Astrocyte (in vitro differentiated cells and primary cell): ENCODE measurements around the gene RGS19. TPM values are rescaled to one million over a fixed set of nuclear protein-coding genes. Genes with fewer than 3 reads are reported as not detected.
A peak's percentile ranks its signal among the peaks of the same experiment; 100 is the strongest.

Source experiments
- DNase-seq: peaks from one replicate; pipeline ENCODE4 v3.0.0-alpha.2; 2010; ENCODE audit warnings: low read depth
- FAIRE-seq: peaks from 2 replicates; lab custom pipeline; 2011; peaks lifted over from hg19 to GRCh38; lab: Jason Lieb, UNC
- H2AFZ ChIP-seq: 2 replicates; pipeline ENCODE4 v1.6.0; 2012; ENCODE audit warnings: low read depth, low read length, inconsistent platforms
- H3K27ac ChIP-seq: 2 replicates; pipeline ENCODE4 v1.5.1; 2011; ENCODE audit warnings: low read depth, low read length, inconsistent platforms
- H3K27me3 ChIP-seq: 2 replicates; pipeline ENCODE4 v1.6.0; 2011; ENCODE audit warnings: low read length, inconsistent platforms; ENCODE audit not compliant: insufficient read depth
- H3K36me3 ChIP-seq: 2 replicates; pipeline ENCODE4 v1.5.1; 2011; ENCODE audit warnings: low read length, inconsistent platforms; ENCODE audit not compliant: insufficient read depth
- H3K4me1 ChIP-seq: 2 replicates; pipeline ENCODE4 v1.5.1; 2011; ENCODE audit warnings: low read length, inconsistent platforms; ENCODE audit not compliant: insufficient read depth
- H3K4me2 ChIP-seq: 2 replicates; pipeline ENCODE4 v1.6.0; 2012; ENCODE audit warnings: low read length, inconsistent platforms
- H3K4me3 ChIP-seq: 2 replicates; pipeline ENCODE4 v1.5.1; 2011; ENCODE audit warnings: low read depth, mild to moderate bottlenecking, low read length, inconsistent platforms; ENCODE audit not compliant: insufficient read depth
- H3K79me2 ChIP-seq: 2 replicates; pipeline ENCODE4 v1.6.0; 2012; ENCODE audit warnings: mild to moderate bottlenecking, low read length, inconsistent platforms; ENCODE audit not compliant: insufficient read depth
- H3K9ac ChIP-seq: 2 replicates; pipeline ENCODE4 v1.6.0; 2012; ENCODE audit warnings: mild to moderate bottlenecking, low read length, inconsistent platforms
- H3K9me3 ChIP-seq: 2 replicates; pipeline ENCODE4 v1.5.1; 2012; ENCODE audit warnings: low read depth, mild to moderate bottlenecking, low read length, inconsistent platforms; ENCODE audit not compliant: insufficient read depth
- H4K20me1 ChIP-seq: 2 replicates; pipeline ENCODE4 v1.6.0; 2012; ENCODE audit warnings: low read length, inconsistent platforms; ENCODE audit not compliant: insufficient read depth
- H3K27ac Mint-ChIP-seq: one replicate; pipeline ENCODE4 v1.8.0; 2021; ENCODE audit warnings: mild to moderate bottlenecking, mixed read lengths; ENCODE audit not compliant: unreplicated experiment
- H3K27me3 Mint-ChIP-seq: one replicate; pipeline ENCODE4 v1.8.0; 2021; ENCODE audit warnings: low read depth, mixed read lengths; ENCODE audit not compliant: unreplicated experiment
- H3K36me3 Mint-ChIP-seq: one replicate; pipeline ENCODE4 v1.8.0; 2021; ENCODE audit warnings: low read depth, mixed read lengths; ENCODE audit not compliant: unreplicated experiment
- H3K4me1 Mint-ChIP-seq: one replicate; pipeline ENCODE4 v1.8.0; 2021; ENCODE audit warnings: low read depth, mixed read lengths; ENCODE audit not compliant: unreplicated experiment
- H3K4me3 Mint-ChIP-seq: one replicate; pipeline ENCODE4 v1.8.0; 2021; ENCODE audit warnings: mild to moderate bottlenecking, moderate library complexity, mixed read lengths; ENCODE audit not compliant: unreplicated experiment
- H3K9me3 Mint-ChIP-seq: one replicate; pipeline ENCODE4 v1.8.0; 2021; ENCODE audit warnings: mild to moderate bottlenecking, mixed read lengths; ENCODE audit not compliant: unreplicated experiment
- CTCF ChIP-seq: IDR thresholded peaks from 2 replicates; pipeline ENCODE4 v1.5.1; 2011; ENCODE audit warnings: low read depth, mild to moderate bottlenecking, inconsistent platforms, low read length, moderate library complexity; ENCODE audit not compliant: insufficient read depth
- EZH2 ChIP-seq: IDR thresholded peaks from 2 replicates; pipeline ENCODE4 v1.6.1; 2012; ENCODE audit warnings: mild to moderate bottlenecking, low read length, inconsistent platforms; ENCODE audit not compliant: insufficient read depth
- total RNA-seq: library from RNA; stranded (reverse); gene quantifications from 2 replicates; pipeline ENCODE4 v1.2.1, GENCODE V29; 2021

RGS19 gene
- total RNA-seq, 1 donor from 2014 or later = 18.3 TPM

- FAIRE-seq = no peak
- DNase-seq = no peak
- H3K36me3 Mint-ChIP-seq = no peaks in the 10 kb centered on the region
- Histone ChIP-seq H3K4me3 (no peak overlapping the region), H3K36me3 (no peaks in the 10 kb centered on the region), H3K9me3 (no peaks in the 10 kb centered on the region), H3K27me3 (peaks cover 47% of the 10 kb centered on the region), H3K9ac (no peak overlapping the region), H4K20me1 (peaks cover 12% of the 10 kb centered on the region), H3K27ac (no peak overlapping the region), H2AFZ (no peak overlapping the region), H3K79me2 (no peaks in the 10 kb centered on the region), H3K4me1 (peaks cover 2% of the 10 kb centered on the region), H3K4me2 (peak overlapping the region; percentile 8)
- peaks cover 8% of the 10 kb centered on the region for H3K4me1 Mint-ChIP-seq
- peaks cover 48% of the 10 kb centered on the region for H3K27me3 Mint-ChIP-seq
- no peaks in the 10 kb centered on the region for H3K9me3 Mint-ChIP-seq
- TF ChIP-seq EZH2 (peak; percentile 98), CTCF (no peak)
- H3K4me3 Mint-ChIP-seq = no peak overlapping the region
- no peak overlapping the region for H3K27ac Mint-ChIP-seq
Measured at GRCh38 chr20:64047968-64048401, 31.3 kb downstream of the RGS19 start.

- Histone ChIP-seq H3K4me3 (no peak overlapping the region), H3K36me3 (no peaks in the 10 kb centered on the region), H3K27ac (no peak overlapping the region), H2AFZ (no peak overlapping the region), H3K9me3 (no peaks in the 10 kb centered on the region), H3K79me2 (no peaks in the 10 kb centered on the region), H3K4me2 (no peak overlapping the region), H3K27me3 (peaks cover 48% of the 10 kb centered on the region), H4K20me1 (peaks cover 12% of the 10 kb centered on the region), H3K4me1 (peaks cover 2% of the 10 kb centered on the region), H3K9ac (no peak overlapping the region)
- Mint-ChIP-seq H3K4me1 (peaks cover 8% of the 10 kb centered on the region), H3K27ac (no peak overlapping the region), H3K4me3 (no peak overlapping the region), H3K27me3 (peaks cover 43% of the 10 kb centered on the region), H3K9me3 (no peaks in the 10 kb centered on the region), H3K36me3 (no peaks in the 10 kb centered on the region)
- FAIRE-seq = no peak
- TF ChIP-seq EZH2 = no peak
- no peak for TF ChIP-seq CTCF
- no peak for DNase-seq
Measured at GRCh38 chr20:64047046-64047389, 32.3 kb downstream of the RGS19 start.

GRCh38 chr20:64045346-64046011 is 33.8 kb downstream of the RGS19 start:
- TF ChIP-seq CTCF (no peak), EZH2 (no peak)
- H3K4me3 ChIP-seq = no peak overlapping the region
- H3K36me3 ChIP-seq = no peaks in the 10 kb centered on the region
- Mint-ChIP-seq H3K27me3 (peaks cover 41% of the 10 kb centered on the region), H3K4me1 (peaks cover 8% of the 10 kb centered on the region), H3K27ac (no peak overlapping the region), H3K9me3 (no peaks in the 10 kb centered on the region), H3K4me3 (no peak overlapping the region), H3K36me3 (no peaks in the 10 kb centered on the region)
- no peak overlapping the region for H3K4me2 ChIP-seq
- peaks cover 2% of the 10 kb centered on the region for H3K4me1 ChIP-seq
- peaks cover 8% of the 10 kb centered on the region for H4K20me1 ChIP-seq
- no peak overlapping the region for H2AFZ ChIP-seq
- no peak overlapping the region for H3K27ac ChIP-seq
- DNase-seq (no peak), FAIRE-seq (no peak)
- H3K27me3 ChIP-seq = peaks cover 57% of the 10 kb centered on the region
- no peaks in the 10 kb centered on the region for H3K9me3 ChIP-seq
- H3K79me2 ChIP-seq = no peaks in the 10 kb centered on the region
- H3K9ac ChIP-seq = no peak overlapping the region
